Measurements from ENCODE around the gene HEG1. TPM values are rescaled to one million over a fixed set of nuclear protein-coding genes. Genes with fewer than 3 reads are reported as not detected.

The HEG1 gene
- total and polyA plus RNA-seq, 2 of the 4 experiments (the other 2 are of a cell fraction): 25.6 to 43.4 TPM

DNA sequence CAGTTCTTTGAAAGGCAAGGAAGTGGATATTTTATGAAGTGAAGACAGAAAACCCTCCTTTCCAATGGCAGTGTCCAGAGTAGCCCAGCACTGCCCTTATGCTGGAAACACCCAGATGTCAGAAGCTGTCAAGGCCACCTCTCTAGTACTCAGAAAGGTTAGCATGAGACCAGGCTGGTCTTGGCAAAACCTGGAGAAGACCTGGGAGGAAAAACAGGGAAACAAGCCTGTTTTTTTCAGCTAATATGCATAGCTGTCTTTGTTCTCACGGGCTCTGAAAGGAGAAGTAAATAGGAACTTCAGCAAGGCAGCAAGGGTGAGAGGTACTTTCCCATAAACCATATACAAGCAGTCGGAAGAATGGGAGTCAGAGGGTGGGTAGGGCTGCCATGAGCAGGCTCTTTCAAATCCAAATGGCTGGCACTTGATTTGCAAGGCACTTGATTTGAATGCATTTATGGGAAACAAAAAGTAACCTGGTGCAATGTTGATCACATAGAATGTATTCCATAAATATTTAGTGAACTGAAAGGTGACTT lies 55.8 kb downstream of the HEG1 start:
- DNase-seq: no peak
- no CpG with 5 or more reads among the region's 2 CpGs for WGBS, 2 experiments (ENCODE audit: extremely low coverage in 2 of 2, insufficient read length in 1 of 2)
- Histone ChIP-seq H4K91ac (ENCODE audit: insufficient read depth, low read depth, low read length) (no peak overlapping the region), H3K27ac (ENCODE audit: insufficient read depth, low read length) (no peak overlapping the region), H3K4me3 (ENCODE audit: insufficient read depth, low read depth, low read length) (no peak overlapping the region), H3K23ac (ENCODE audit: low read depth, low read length) (no peak overlapping the region), H3K18ac (ENCODE audit: low read depth, low read length) (no peak overlapping the region), H2AK5ac (ENCODE audit: low read depth, low read length) (no peak overlapping the region), H3K9ac (ENCODE audit: low read depth, low read length) (no peak overlapping the region), H3K9me1 (ENCODE audit: insufficient read depth, low read length) (peaks cover 26% of the 10 kb centered on the region), H2BK120ac (ENCODE audit: low read depth, low read length) (no peak overlapping the region), H2BK15ac (ENCODE audit: low read depth, low read length) (no peak overlapping the region), H3K36me3 (ENCODE audit: control insufficient read depth, insufficient read depth, low read length) (peaks cover 85% of the 10 kb centered on the region), H2AK9ac (replicated peaks; ENCODE audit: low read depth, low read length, poor library complexity) (no peak overlapping the region), H3K9me3 (ENCODE audit: control insufficient read depth, insufficient read depth, low read length) (no peaks in the 10 kb centered on the region), H3K79me1 (ENCODE audit: low read depth in 1 of 2, low read length in 2 of 2) (peaks cover 24 to 47% of the 10 kb centered on the region in 2 experiments), H3K56ac (ENCODE audit: extremely low read depth, insufficient read depth, low read length) (no peak overlapping the region), H2AFZ (replicated peaks; ENCODE audit: low read length, poor library complexity) (no peak overlapping the region), H4K5ac (ENCODE audit: low read depth, low read length) (no peak overlapping the region), H4K8ac (ENCODE audit: low read depth in 2 of 2, low read length in 2 of 2) (no peak overlapping the region), H3K27me3 (ENCODE audit: control insufficient read depth, insufficient read depth, low read length) (no peaks in the 10 kb centered on the region), H3K4me2 (ENCODE audit: low read depth, low read length) (no peak overlapping the region), H3K14ac (replicated peaks; ENCODE audit: low read depth, low read length) (no peak overlapping the region), H2BK20ac (ENCODE audit: low read depth, low read length) (no peak overlapping the region), H2BK5ac (ENCODE audit: low read depth, low read length, poor library complexity, severe bottlenecking) (no peak overlapping the region), H4K20me1 (ENCODE audit: insufficient read depth, low read length) (peaks cover 16% of the 10 kb centered on the region; the same call in 1 of the 2 replicates), H3K4ac (ENCODE audit: low read depth, low read length) (no peak overlapping the region), H3K4me1 (ENCODE audit: control insufficient read depth, insufficient read depth, low read length) (peaks cover 14% of the 10 kb centered on the region)
- ChIA-PET CTCF (interaction anchor here (0.5 kb wide), 1 partner anchor 505 kb away, joined by 4 read pairs; no protein-coding TSS in a partner anchor), POLR2A (ENCODE audit: unreplicated experiment) (no interaction called here)
- TF ChIP-seq BHLHE40 (IDR thresholded peaks at IDR 0.05; ENCODE audit: low read depth, low read length) (no peak), USF2 (IDR thresholded peaks at IDR 0.05; ENCODE audit: low read depth, low read length) (no peak), MXI1 (IDR thresholded peaks at IDR 0.05; ENCODE audit: borderline replicate concordance, low read depth, low read length) (no peak), CHD1 (IDR thresholded peaks at IDR 0.05; ENCODE audit: low read depth, low read length) (no peak), RAD21 (IDR thresholded peaks at IDR 0.05; ENCODE audit: low read length) (no peak), POLR2A (IDR thresholded peaks at IDR 0.05; ENCODE audit: low read depth, low read length) (no peak), MAFK (IDR thresholded peaks at IDR 0.05; ENCODE audit: low read depth, low read length) (no peak), MAZ (IDR thresholded peaks at IDR 0.05; ENCODE audit: borderline replicate concordance, low read depth, low read length) (no peak), ELK1 (IDR thresholded peaks at IDR 0.05; ENCODE audit: borderline replicate concordance, low read depth, low read length) (no peak)
- TF ChIP-seq, protein P1, sequence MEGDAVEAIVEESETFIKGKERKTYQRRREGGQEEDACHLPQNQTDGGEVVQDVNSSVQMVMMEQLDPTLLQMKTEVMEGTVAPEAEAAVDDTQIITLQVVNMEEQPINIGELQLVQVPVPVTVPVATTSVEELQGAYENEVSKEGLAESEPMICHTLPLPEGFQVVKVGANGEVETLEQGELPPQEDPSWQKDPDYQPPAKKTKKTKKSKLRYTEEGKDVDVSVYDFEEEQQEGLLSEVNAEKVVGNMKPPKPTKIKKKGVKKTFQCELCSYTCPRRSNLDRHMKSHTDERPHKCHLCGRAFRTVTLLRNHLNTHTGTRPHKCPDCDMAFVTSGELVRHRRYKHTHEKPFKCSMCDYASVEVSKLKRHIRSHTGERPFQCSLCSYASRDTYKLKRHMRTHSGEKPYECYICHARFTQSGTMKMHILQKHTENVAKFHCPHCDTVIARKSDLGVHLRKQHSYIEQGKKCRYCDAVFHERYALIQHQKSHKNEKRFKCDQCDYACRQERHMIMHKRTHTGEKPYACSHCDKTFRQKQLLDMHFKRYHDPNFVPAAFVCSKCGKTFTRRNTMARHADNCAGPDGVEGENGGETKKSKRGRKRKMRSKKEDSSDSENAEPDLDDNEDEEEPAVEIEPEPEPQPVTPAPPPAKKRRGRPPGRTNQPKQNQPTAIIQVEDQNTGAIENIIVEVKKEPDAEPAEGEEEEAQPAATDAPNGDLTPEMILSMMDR (conservative IDR thresholded peaks at IDR 0.05; ENCODE audit: low read depth, low read length): no peak
- intact Hi-C loops (cut with micrococcal nuclease): loop anchor here (5.0 kb wide), 2 partner anchors 117 to 437 kb away; no protein-coding TSS in a partner anchor
- no TSS peak for BruUV-seq (replicated peaks)
- dilution Hi-C loops (cut with HindIII; ENCODE audit: low sequenced_read_pairs, unreplicated experiment): no loop called here
- in situ Hi-C loops (cut with MboI; ENCODE audit: low sequenced_read_pairs): loop anchor here (10.0 to 25.0 kb wide), 2 partner anchors 435 to 587 kb away; partner anchors contain the start of gene OSBPL11
- no peak for ATAC-seq (ENCODE audit: low read depth)
